NCI-H524 (cell line): ENCODE results near the gene EML6.
"Not testable (repeated sequence)": the region's sequence is repeated elsewhere in the genome, so short reads cannot be mapped to it uniquely, and the experiment has no call there.

ENCODE experiments used
- DNase-seq, 2 experiments: peaks; one replicate each; lab custom pipeline; 2025; lab: John Stamatoyannopoulos, UW

The EML6 gene

DNA sequence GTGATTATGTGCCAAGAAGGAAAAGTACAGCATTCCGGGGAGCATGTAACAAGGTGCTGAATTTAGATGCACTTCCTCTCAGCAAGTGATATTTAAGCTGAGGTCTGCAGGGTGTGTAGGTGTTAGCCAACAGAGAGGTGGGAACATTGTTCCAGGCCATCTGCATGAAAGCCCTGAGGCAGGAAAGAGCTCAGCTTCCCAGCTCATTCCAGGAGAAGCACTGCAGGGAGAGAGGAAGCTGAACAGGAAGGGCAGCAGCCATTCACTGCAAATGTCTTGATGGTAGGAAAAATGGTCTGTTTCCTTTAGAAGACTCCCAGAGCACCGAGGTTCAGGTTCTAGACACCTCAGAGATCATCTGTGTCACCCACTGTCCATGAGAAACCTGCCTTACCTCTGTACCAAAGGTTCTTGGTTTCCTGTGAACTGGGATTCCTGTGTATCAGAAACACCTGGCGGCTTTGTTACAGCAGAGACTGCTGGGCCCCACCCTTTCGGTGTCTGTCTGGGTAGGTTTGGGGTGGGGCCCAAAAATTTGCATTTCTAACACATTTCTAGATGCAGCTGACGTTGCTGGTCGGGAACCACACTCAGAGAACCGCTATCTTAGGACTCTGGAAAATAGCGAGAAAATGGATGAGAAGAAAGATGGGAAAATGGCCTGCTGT is 242.8 kb downstream of the EML6 start:
- no peak for DNase-seq

DNA sequence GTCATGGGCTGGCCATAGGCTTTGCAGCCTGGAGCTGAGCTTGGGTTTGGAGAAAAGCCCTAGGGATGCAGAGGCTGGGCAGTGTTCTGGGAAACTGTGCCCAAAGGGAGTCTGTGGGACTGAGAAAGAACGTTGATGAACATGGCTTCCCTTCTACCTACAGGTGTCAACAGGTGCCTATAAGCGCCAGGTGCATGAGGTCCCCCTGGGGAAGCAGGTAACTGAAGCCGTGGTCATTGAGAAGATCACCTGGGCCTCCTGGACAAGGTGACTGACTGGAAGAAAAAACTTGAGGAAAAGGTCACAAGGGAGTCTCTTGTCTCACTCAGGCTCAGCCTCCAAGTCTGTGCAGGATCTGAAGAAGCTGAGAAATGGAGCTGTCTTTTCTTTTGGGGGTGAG is 243.4 kb downstream of the EML6 start:
- DNase-seq = no peak

DNA sequence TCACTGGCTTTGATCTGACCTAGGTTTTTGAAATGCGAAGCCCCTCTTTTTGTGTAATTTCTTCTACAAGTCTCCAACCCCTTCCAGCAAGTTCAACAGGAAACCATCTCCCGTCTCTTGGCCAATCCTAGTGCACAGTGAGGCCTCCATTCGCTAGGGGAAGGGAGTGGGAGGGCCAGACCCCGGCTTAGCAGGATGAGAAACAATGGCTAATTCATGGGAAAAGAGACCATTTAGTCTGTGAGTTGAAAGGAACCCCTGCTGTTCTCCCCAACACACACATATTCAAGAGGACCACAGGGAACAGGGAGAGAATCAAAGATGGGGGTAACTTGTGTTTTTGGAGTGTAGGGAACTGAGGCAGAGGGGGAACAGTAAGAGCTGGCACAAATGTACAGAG is 243.8 kb downstream of the EML6 start:
- no peak for DNase-seq

DNA sequence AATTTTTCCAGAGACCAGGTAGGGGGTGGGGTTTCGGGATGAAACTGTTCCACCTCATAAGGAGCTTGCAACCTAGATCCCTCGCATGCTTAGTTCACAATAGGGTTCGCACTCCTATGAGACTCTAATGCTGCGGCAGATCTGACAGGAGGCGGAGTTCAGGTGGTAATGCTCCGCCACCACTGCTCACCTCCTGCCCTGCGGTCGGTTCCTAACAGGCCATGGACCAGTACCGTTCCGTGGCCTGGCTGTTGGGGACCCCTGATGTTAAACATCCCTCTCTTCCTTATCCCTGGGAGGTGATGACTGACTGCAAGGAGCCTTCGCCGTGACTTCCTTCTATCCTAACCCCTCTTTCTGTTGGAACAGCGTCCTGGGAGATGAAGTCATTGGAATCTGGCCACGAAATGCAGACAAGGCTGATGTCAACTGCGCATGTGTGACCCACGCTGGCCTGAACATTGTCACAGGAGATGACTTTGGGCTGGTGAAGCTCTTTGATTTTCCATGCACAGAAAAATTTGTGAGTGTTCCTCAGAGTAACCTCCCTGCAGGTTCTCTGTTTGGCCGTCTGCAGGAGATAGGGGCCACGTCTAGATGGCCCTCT is 244.4 kb downstream of the EML6 start:
- no peak for DNase-seq

DNA sequence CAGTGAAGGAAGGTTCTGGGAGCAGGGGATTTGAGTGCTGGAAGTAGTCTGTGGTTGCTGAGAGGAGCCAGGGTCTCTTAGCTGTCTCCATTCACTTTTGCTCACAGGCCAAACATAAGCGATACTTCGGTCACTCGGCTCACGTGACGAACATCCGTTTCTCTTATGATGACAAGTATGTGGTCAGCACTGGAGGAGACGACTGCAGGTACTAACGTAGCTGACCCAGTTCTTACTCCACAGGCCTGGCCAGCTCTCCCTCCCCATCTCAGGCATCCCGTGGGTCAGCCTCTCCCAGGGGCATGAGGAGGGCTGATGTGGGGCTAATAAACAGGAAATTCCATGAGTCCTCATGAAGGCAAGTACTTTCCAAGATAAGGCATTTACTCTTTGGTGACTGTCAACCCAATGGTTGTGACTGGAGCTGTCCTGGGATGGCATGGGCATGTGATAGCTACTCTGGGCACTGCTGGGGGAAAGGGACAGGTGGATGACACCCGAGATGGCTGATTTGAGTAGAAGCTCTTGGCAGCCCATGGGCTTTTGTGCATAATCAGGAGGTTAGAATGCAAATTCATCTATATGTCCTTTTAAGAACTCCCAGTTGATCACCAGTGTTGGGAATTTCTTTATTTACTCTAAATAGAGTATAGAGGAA is 245.2 kb downstream of the EML6 start:
- DNase-seq = no peak

DNA sequence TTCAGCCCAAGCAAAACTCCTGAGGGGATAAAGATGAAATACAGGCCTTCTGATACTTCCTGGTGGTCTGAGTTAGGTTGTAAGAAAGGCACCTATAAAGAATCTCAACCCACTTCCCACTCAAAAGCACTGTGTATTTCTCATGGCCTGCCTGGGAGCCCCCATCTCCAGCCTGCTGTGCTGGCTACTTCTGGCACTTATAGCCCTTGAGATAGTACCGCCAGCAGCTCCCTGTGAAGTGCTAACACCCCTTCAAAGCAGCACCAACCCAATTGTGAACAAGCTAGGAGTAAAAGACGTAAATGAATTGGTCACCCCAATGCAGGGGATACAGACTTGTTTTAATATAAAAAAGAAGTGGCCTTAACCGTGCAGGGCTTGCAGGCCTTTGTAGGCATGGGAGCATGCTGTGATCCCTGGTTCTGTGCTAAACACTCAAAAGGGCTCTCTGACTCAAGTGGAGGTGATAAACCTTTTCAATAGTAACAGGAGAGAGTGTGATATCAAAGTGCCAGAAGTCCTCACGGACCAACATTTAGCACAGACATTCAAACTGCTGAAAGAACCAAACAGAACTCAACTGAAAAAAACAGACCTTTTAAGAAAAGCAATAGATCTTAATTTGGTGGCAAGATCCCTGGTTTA is 246.0 kb downstream of the EML6 start:
- no peak for DNase-seq

DNA sequence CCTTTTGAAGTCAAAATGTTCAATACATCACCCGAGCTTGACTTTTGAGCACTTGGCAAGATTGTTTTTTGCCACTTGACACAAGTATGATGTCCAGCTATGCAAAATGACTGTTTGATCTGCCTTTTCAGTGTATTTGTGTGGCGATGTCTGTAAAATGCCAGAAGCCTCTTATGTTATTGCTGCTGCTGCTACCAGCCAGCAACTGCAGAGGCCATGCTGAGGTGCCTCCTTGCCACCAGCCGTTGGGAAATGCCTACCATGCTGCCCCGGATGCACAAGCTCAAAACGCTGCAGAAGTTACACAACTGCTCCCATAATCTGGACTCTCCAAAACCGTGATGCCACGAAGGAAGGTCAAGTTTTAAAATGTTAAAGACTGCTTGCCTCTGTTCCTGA is 246.5 kb downstream of the EML6 start:
- DNase-seq = no peak

DNA sequence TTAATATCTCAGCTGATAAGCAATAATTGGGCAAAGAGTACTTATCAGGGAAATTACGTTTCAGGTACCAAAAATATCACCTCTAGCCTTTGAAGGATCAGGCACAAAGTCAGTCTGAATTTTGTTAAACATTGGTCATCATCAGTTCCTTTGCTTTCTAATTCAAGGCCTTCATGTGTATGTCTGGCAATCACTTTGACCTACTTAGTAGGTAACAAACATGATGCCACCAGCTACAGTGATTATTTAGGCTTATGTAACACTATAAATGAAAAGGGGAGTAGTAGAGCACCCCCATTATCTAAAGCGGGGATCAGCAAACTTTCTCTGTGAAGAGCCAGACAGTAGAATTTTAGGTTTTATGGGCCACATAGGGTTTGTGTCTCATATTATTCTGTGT is 251.7 kb downstream of the EML6 start:
- DNase-seq = no peak

DNA sequence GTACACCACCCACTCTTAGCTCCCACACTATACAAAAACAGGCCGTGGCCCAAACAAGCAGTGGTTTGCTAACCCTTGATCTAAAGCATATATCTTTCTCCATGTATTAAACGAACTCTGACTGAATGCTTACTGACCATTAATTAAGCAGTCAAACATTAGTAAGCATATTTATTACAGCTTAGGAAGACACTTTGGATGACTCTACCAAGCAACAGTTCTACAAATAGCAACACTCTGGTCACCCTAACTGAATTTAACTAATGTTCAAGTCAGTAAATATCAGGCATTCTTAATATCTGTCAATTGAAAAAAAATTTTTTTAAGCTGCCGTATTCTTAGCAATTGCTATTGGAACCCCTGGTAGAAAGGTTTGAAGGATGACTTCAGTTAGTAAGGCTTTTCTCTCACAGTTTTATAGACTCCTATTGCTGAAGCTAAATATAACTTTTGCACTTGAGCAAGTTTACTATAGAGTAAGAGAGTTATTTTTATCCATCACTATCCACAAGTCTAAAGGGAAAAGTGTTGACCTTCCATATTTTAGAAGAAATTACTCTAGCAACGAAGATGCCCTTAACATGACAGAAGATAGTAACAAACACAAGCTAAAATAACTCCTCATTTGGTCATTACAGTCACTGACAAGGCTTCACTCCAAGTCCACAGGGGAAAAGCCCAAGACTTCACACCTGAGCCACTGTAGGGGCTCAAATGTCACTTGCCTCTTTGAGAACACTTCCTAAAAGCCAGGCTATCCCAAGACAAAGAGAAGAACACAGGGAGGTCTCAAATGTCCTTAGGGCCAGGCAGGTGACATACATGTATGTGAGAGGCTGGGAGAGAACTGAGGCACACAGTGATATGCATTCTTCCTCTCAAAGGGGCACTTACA is 252.4 kb downstream of the EML6 start:
- DNase-seq = no peak

DNA sequence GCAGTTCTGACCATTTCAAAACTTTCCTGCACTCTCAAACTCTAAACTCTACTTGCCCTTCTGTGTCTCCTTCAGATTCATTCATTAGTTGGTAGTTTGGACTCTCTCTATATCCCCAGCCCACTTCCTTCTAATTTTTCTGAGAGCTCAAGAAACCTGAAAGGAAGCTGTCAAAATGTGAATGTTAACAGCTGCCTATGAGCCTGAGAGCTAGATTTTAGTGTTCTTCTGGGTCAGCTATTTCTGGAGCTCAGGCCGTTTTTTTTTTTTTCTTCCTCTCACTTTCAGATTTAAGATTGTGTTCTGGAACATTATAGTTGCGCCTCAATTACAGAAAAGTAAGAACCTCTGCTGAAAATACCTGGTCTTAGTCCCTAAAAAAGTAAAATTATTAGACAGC is 253.7 kb downstream of the EML6 start:
- no peak for DNase-seq

DNA sequence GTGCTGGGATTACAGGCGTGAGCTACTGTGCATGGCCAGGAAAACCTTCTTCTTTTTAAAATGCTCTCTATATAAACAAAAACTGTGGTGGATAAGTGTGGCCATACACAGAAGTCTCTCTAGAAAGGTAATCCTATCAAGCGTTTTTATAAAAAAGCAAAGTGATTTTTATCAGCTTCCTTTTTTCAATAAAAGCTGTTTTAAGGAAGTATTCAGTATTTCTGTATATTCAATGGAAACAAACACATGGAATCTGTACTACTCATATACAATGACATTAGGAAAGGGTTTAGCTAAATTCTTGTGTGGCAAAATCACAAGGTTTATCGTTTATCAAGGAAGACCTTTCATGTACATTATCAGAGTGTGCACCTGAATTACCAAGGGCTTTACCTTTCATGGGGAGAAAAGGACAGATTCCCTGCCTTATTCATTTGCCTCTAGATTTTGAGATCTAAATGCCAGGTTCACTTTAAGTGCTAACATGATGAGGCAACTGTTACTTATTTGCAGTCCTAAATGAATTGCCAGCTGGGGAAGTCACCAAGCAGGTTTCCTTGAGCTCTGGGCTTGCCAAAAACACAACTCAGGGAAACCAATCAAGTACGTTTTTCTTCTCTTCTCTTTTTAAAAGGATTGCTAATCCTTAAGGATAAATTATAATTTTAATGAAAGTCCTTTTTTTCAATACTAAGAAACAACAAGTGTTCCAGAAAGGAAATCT is 256.0 kb downstream of the EML6 start:
- no peak for DNase-seq

DNA sequence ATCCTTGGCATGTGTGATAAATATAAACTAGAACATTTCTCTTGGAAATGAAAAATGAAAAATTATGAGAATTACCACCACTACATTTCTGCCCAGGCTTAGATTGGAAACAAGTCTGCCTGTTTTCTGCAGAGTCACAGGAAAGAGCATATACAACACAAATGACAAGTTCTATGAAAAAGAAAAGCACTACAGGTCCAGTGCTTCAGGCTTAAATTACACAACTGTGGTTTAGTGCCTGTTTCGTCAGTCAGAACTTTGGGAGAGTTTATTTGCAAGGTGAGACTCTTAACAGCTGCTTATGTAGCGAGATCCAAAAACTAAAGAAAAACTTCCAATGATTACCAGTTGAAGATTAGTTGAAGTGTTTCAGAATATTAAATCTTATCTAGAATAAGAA is 257.9 kb downstream of the EML6 start:
- DNase-seq = no peak

DNA sequence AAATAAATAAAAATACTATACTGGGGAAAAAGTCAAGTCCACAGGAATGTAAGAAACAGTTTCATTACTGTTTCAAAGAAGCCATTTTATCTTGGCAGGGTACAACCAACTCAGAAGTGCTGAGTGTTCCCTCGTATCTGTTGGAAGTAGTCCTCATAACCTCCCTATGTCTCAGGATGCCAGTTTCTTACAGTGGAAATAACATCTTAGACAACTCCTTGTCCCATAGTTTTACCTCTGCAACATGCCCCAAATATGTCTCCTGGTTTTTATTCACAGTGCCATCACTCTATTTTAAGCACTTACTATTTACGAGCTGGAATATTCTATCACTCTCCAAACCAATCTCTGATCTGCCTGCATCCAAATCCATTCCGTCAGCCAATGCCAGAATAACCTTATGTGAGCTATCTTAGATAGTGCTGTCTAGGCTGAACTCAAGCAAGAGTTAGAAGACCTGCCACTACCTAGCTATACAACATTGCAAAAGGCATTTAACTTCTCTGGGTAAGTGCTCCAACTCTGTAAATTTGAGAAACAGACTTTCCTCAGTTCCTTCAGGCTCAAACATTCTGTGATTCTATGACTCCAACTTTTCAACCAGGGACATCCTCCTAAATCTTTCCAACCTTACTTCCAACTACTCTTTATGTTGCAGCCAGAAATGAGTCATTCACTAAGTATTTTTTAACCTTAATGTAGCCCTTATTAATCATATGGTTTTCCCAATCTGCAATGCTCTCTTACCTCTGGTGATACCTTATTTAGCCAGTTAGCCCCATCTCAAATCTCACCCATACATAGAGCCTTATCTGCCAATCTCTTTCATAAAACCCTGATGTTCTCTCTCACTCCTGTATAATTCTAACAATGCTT is 260.1 kb downstream of the EML6 start:
- DNase-seq = no peak

DNA sequence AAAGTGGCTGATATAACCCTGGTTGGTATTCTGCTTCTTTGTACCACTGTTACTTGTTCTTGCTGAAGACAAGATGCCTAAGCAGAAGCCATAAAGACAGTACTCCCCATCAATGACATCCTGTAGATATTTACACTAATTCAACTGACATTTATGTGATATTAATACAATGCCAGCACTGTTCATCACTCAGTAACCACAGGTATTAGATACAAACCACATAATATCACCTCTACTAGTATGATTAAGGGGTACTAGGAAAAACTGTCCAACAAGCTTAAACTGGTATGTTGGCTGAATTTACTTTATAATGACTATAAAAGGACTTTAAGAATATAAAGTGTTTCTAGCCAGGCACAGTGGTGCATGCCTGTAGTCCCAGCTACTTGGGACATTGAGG is 261.0 kb downstream of the EML6 start:
- DNase-seq = no peak

DNA sequence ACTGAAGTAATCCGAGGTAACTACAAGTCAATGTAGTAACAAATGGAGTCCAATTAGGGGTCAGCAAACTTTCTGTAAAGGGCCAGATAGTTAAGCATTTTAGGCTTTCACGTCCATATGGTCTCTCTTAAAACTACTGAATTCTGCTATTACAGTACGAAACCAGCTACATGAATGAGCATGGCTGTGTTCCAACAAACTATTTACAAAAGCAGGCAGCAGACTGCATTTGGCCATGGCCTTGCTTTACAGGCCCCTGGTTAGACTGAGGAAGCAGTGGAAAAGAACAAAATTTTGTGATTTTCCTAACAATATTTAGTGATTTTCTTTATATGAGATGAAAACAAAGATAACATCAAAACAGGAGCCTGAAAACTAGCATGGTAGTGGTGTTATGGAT is 262.8 kb downstream of the EML6 start:
- DNase-seq = no peak

DNA sequence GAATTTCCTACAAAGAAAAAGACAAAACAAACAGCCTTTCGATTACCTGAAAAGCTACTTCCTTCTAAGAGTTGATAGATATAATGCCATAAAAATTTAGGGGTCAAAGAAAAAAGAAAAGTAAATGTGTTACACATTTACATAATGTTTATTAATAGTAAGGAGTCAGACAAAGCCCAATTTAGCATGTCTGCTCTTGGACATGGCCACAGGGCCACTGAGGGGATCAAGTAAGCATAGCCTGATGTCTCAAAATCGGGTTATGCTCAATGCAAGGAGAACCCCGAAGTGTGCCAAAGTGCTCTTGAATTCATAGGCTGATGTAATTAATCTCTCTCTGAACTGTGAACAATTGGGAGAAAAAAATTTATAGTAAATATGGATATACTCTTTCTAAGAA is 265.1 kb downstream of the EML6 start:
- no peak for DNase-seq

DNA sequence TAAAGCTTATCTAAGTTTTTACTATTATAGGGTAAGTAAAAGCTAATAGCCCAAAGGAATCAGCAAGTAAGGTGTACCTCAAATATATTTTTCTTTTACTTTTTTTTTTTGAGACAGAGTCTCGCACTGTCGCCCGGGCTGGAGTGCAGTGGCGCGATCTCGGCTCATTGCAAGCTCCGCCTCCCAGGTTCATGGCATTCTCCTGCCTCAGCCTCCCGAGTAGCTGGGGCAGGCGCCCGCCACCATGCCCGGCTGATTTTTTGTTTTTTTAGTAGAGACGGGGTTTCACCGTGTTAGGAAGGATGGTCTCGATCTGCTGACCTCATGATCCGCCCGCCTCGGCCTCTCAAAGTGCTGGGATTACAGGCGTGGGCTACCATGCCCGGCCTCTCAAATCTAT is 267.2 kb downstream of the EML6 start:
- DNase-seq = not testable (repeated sequence)

DNA sequence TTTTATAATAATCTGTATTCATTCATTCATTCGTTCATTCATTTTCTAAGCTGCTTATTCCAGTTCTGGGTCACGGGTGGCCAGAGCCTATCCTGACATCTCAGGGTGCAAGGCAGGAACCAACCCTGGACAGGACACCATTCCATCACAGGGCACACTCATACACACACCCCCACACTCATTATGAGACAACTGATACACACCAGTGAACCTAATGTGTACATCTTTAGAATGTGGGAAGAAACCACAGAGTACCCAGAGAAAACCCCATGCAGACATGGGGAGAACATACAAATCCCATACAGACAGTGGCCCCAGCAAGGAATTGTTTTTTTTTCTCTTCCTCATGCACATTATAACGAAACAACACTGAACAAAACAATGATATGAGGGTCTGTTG is 272.1 kb downstream of the EML6 start:
- no peak for DNase-seq

DNA sequence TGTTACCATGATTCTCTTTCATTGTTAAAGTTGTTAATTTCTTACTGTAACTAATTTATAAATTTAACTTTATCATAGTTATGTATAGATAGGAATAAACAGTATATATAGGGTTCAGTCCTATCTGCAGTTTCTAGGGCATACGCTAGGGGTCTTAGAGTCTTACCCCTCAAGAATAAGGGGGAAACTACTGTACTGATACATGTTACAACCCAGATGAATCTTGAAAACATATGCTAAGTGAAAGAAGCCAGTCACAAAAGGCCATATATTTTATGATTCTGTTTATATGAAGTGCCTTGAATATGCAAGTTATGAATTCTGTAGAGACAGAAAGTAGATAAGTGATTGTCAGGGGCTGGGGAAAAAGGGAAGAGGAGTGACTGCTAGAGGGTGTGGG is 274.4 kb downstream of the EML6 start:
- no peak for DNase-seq

DNA sequence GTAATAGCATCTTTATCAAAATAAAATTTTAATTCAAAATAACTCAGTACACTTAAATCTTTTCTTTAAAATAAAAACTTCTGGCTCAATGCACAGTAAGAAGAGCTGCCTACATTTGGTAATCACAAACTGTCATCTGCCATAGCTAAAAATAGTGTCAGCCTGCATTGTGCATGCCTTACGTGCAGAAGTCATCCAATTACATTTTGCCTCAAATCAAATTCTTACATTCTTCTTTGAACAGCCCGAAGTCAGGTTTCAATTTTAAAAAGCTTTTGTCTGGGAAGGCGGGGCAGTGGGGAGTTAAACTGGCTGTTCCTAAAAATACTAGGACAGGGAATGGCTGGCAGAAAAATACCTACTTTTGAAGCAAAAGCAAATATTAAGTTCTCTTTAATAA is 275.7 kb downstream of the EML6 start:
- peak in 1 of 2 experiments; percentile 37 for DNase-seq

DNA sequence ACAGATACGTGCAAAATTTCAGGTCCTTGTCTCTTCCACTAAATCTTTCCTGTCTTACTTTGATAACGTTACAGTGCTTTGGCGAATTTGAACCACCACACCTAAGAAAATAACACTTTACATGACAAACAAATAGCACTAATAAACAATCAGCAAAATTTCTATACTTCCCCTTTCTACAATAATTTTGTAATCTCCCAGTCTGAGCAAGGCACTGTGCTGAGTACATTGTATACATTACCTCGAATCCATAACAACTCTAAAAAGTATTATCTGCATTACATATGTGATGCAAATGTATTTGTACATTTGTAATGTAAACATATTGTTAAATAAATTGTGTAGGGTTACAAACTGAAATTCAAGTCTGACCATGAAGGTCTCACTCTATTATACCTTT is 276.9 kb downstream of the EML6 start:
- no peak for DNase-seq
